Liver (tissue), 9 donors: ENCODE results near the gene HYAL1. TPM values are rescaled to one million over a fixed set of nuclear protein-coding genes. Genes with fewer than 3 reads are reported as not detected.
A peak's percentile ranks its signal among the peaks of the same experiment; 100 is the strongest.

Experiments
- DNase-seq: peaks from one replicate; pipeline ENCODE4 v3.0.0-alpha.2; 2017; ENCODE audit warnings: low spot score
- H3K27ac ChIP-seq, 2 donors: one replicate each; pipeline ENCODE4 v1.7.0; 2013; ENCODE audit warnings: inconsistent platforms in 2 of 2, low read length in 2 of 2, control low read depth in 1 of 2, low read depth in 1 of 2, mild to moderate bottlenecking in 1 of 2
- H3K27me3 ChIP-seq, 4 donors: one replicate each; pipeline versions ENCODE4 v1.6.1 to v1.7.0; 2013; ENCODE audit warnings: low read length in 3 of 4, inconsistent platforms in 1 of 4, mild to moderate bottlenecking in 1 of 4, moderate library complexity in 1 of 4; ENCODE audit not compliant: control insufficient read depth in 4 of 4, insufficient read depth in 4 of 4
- H3K36me3 ChIP-seq, 4 donors: one replicate each; pipeline versions ENCODE4 v1.6.1 to v1.7.0; 2013; ENCODE audit warnings: low read length in 3 of 4, mild to moderate bottlenecking in 3 of 4, low read depth in 1 of 4, moderate library complexity in 1 of 4; ENCODE audit not compliant: control insufficient read depth in 4 of 4, insufficient read depth in 3 of 4
- H3K4me1 ChIP-seq, 4 donors: one replicate each; pipeline versions ENCODE4 v1.6.1 to v1.7.0; 2013; ENCODE audit warnings: low read length in 3 of 4, mild to moderate bottlenecking in 3 of 4, moderate library complexity in 1 of 4; ENCODE audit not compliant: control insufficient read depth in 4 of 4, insufficient read depth in 4 of 4
- H3K4me3 ChIP-seq, 3 donors: one replicate each; pipeline versions ENCODE4 v1.6.1 to v1.7.0; 2013; ENCODE audit warnings: low read length in 3 of 3, control low read depth in 1 of 3, low read depth in 1 of 3, mild to moderate bottlenecking in 1 of 3
- H3K9ac ChIP-seq, 2 donors: one replicate each; pipeline ENCODE4 v1.7.0; 2013; ENCODE audit warnings: low read length in 2 of 2, mild to moderate bottlenecking in 2 of 2, moderate library complexity in 2 of 2, control low read depth in 1 of 2, low read depth in 1 of 2
- H3K9me3 ChIP-seq, 4 donors: one replicate each; pipeline versions ENCODE4 v1.6.1 to v1.7.0; 2013; ENCODE audit warnings: low read length in 3 of 4; ENCODE audit not compliant: control insufficient read depth in 4 of 4
- EGR1 ChIP-seq, 2 donors: IDR thresholded peaks; 2 replicates each; pipeline ENCODE4 v1.6.1; 2016 to 2018; ENCODE audit warnings: antibody characterized with exemption in 2 of 2, low read depth in 2 of 2
- FOXA1 ChIP-seq: IDR thresholded peaks from 2 replicates; pipeline ENCODE4 v1.6.1; 2016; ENCODE audit warnings: antibody characterized with exemption
- FOXA2 ChIP-seq: IDR thresholded peaks from 2 replicates; pipeline ENCODE4 v1.6.1; 2016; ENCODE audit warnings: antibody characterized with exemption
- GABPA ChIP-seq, 2 donors: IDR thresholded peaks in 1 of 2; conservative IDR thresholded peaks in 1 of 2; 2 replicates each; pipeline ENCODE4 v1.6.1; 2016; ENCODE audit warnings: antibody characterized with exemption in 2 of 2, mild to moderate bottlenecking in 1 of 2, moderate library complexity in 1 of 2
- HNF4A ChIP-seq, 2 donors: conservative IDR thresholded peaks; 2 replicates each; pipeline ENCODE4 v1.6.1; 2016; ENCODE audit warnings: antibody characterized with exemption in 2 of 2, mild to moderate bottlenecking in 2 of 2
- HNF4G ChIP-seq: IDR thresholded peaks from 2 replicates; pipeline ENCODE4 v1.6.1; 2016; ENCODE audit warnings: antibody characterized with exemption
- JUND ChIP-seq, 2 donors: IDR thresholded peaks; 2 replicates each; pipeline ENCODE4 v1.6.1; 2016; ENCODE audit warnings: antibody characterized with exemption in 2 of 2
- NR2F2 ChIP-seq: IDR thresholded peaks from 2 replicates; pipeline ENCODE4 v1.6.1; 2016; ENCODE audit warnings: antibody characterized with exemption
- RAD21 ChIP-seq, 2 donors: IDR thresholded peaks; 2 replicates each; pipeline ENCODE4 v1.6.1; 2016; ENCODE audit warnings: antibody characterized with exemption in 2 of 2, mild to moderate bottlenecking in 2 of 2
- RXRA ChIP-seq, 2 donors: IDR thresholded peaks; 2 replicates each; pipeline ENCODE4 v1.6.1; 2017 to 2018; ENCODE audit warnings: antibody characterized with exemption in 2 of 2, mild to moderate bottlenecking in 1 of 2
- SP1 ChIP-seq: IDR thresholded peaks from 2 replicates; pipeline ENCODE4 v1.6.1; 2018; ENCODE audit warnings: antibody characterized with exemption, mild to moderate bottlenecking
- TAF1 ChIP-seq: conservative IDR thresholded peaks from 2 replicates; pipeline ENCODE4 v1.6.1; 2016; ENCODE audit warnings: antibody characterized with exemption, mild to moderate bottlenecking
- YY1 ChIP-seq: IDR thresholded peaks from 2 replicates; pipeline ENCODE4 v1.6.1; 2016; ENCODE audit warnings: antibody characterized with exemption, mild to moderate bottlenecking
- WGBS: extraction: QIAGEN DNeasy Blood & Tissue Kit; methylation state at CpG from one replicate; pipeline ENCODE4 v1.1.7; 2013; 5-methylcytosine and 5-hydroxymethylcytosine counted together
- polyA plus RNA-seq, 2 donors: library from polyadenylated mRNA; stranded (reverse) in 1 of 2; unstranded in 1 of 2; fragments of 200-250 nt in 1 of 2; fragments of >200 nt in 1 of 2; fragmentation: Nextera tagmentation in 1 of 2; extraction: Ambion mirVana in 1 of 2; gene quantifications; one replicate each; pipeline versions ENCODE4 v1.2.1 to v1.2.3, GENCODE V29; 2013 to 2015
- total RNA-seq, 2 donors: library from RNA; depleted of rRNA; stranded (reverse); fragments of >200 nt; gene quantifications; one replicate each; pipeline ENCODE4 v1.2.3, GENCODE V29; 2014
- TF ChIP-seq, protein P1 (sequence below): IDR thresholded peaks from 2 replicates; pipeline ENCODE4 v1.6.1; 2016; ENCODE audit warnings: antibody characterized with exemption
- TF ChIP-seq, protein P2 (sequence below): IDR thresholded peaks from 2 replicates; pipeline ENCODE4 v1.6.1; 2016; ENCODE audit warnings: antibody characterized with exemption, mild to moderate bottlenecking
- TF ChIP-seq, protein P3 (sequence below): IDR thresholded peaks from 2 replicates; pipeline ENCODE4 v1.6.1; 2016; ENCODE audit warnings: antibody characterized with exemption
- TF ChIP-seq, protein P4 (sequence below): IDR thresholded peaks from 2 replicates; pipeline ENCODE4 v1.6.1; 2016; ENCODE audit warnings: antibody characterized with exemption
- TF ChIP-seq, protein P5 (sequence below): fragments of 150-350 bp; IDR thresholded peaks from 2 replicates; pipeline ENCODE4 v1.5.1; 2017; ENCODE audit warnings: improper control_type of control experiment, low read depth, low read length; ENCODE audit not compliant: missing input control
- donor health status: healthy.
- donor health status: healthy.
- donor health status: healthy.
- donor health status: healthy.
- donor health status: healthy.

The HYAL1 gene
- total and polyA plus RNA-seq, 4 donors: 82.3 to 156 (median 121) TPM

DNA sequence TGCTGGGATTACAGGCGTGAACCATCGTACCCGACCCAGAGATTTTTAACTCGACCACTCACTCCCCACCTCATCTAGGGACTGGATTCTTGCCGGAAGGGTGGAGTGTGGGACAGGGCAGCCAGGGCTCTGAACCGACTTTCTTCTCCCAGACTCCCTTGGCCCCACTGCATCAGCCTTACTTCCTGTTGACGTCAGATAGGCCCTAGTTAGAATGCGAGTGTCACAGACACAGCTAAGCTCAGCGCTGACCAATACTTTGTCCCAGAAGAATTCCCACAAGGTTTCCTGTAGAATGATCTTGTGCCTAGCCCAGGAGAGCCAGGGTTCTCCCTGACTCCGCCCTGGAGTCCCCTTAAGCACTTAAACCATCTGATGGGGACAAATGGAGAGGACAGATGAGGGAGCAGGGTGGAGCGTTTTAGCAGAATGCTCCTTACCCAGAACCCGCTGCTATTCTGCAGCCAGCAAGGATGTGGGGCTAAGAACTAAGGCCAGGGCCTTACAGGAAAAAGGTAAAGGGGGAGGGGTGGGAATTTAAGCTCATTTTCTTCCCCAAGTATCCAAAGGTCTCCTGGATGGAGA, 30.5 kb upstream of the HYAL1 start:
- TF ChIP-seq SP1 (peak; percentile 46), FOXA2 (no peak), HNF4A (conservative IDR thresholded peaks at IDR 0.05) (no peak), RAD21 (IDR thresholded peaks at IDR 0.05) (no peak), FOXA1 (no peak), HNF4G (no peak), TAF1 (no peak), JUND (IDR thresholded peaks at IDR 0.05) (peak in 1 of 2 donors; percentile 52), YY1 (no peak), NR2F2 (peak; percentile 65), GABPA (IDR thresholded peaks at IDR 0.05 in 1 of 2, conservative IDR thresholded peaks at IDR 0.05 in 1 of 2) (no peak), RXRA (IDR thresholded peaks at IDR 0.05) (no peak)
- TF ChIP-seq, protein P1, sequence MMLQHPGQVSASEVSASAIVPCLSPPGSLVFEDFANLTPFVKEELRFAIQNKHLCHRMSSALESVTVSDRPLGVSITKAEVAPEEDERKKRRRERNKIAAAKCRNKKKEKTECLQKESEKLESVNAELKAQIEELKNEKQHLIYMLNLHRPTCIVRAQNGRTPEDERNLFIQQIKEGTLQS: no peak
- TF ChIP-seq, protein P2, sequence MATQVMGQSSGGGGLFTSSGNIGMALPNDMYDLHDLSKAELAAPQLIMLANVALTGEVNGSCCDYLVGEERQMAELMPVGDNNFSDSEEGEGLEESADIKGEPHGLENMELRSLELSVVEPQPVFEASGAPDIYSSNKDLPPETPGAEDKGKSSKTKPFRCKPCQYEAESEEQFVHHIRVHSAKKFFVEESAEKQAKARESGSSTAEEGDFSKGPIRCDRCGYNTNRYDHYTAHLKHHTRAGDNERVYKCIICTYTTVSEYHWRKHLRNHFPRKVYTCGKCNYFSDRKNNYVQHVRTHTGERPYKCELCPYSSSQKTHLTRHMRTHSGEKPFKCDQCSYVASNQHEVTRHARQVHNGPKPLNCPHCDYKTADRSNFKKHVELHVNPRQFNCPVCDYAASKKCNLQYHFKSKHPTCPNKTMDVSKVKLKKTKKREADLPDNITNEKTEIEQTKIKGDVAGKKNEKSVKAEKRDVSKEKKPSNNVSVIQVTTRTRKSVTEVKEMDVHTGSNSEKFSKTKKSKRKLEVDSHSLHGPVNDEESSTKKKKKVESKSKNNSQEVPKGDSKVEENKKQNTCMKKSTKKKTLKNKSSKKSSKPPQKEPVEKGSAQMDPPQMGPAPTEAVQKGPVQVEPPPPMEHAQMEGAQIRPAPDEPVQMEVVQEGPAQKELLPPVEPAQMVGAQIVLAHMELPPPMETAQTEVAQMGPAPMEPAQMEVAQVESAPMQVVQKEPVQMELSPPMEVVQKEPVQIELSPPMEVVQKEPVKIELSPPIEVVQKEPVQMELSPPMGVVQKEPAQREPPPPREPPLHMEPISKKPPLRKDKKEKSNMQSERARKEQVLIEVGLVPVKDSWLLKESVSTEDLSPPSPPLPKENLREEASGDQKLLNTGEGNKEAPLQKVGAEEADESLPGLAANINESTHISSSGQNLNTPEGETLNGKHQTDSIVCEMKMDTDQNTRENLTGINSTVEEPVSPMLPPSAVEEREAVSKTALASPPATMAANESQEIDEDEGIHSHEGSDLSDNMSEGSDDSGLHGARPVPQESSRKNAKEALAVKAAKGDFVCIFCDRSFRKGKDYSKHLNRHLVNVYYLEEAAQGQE: no peak
- Histone ChIP-seq H3K9me3 (no peaks in the 10 kb centered on the region), H3K4me1 (peaks cover 6 to 40% (median 22%) of the 10 kb centered on the region in 4 donors), H3K27me3 (no peaks in the 10 kb centered on the region), H3K36me3 (peaks cover 4 to 30% (median 16%) of the 10 kb centered on the region in 4 donors), H3K9ac (peak overlapping the region in 1 of 2 donors; percentile 24), H3K4me3 (no peak overlapping the region), H3K27ac (peak overlapping the region; percentile 40 to 56)
- 77% methylated on average over 12 of the region's 12 CpGs for WGBS
- DNase-seq: no peak

DNA sequence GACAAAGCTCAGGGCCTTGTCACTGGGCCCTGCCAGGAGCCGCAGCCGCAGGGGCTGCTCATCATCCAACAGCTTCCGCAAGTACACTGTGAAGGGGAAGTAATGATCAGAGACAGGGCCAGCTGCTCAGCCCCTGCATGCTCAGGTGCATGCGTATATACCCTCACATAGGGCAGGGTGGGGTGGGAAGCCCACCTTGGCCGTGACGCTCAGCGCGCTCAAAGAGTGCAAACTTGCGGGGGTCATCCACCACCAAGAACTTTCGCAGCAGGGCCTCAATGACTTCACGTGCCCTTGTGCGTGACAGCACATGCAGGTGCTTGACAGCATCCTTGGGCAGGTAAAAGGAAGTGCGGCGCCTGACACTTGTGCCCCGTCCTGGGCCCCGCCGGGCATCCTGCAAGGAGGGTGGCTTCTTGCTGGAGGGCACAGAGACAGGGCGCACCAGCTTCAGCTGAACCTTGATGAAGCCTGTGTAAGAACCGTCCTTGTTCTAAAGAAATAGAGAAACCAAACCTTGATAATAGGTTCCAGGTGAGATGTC, 28.1 kb upstream of the HYAL1 start:
- WGBS: 96% methylated on average over 19 of the region's 19 CpGs

More for the DNA sequence above, 28.1 kb upstream of the HYAL1 start:
- H3K27me3 ChIP-seq: no peaks in the 10 kb centered on the region
- DNase-seq: no peak
- no peak overlapping the region for H3K4me3 ChIP-seq
- peaks cover 9 to 49% (median 31%) of the 10 kb centered on the region in 4 donors for H3K4me1 ChIP-seq
- H3K36me3 ChIP-seq: peaks cover 4 to 30% (median 16%) of the 10 kb centered on the region in 4 donors
- H3K9me3 ChIP-seq: no peaks in the 10 kb centered on the region
- H3K27ac ChIP-seq: no peak overlapping the region
- H3K9ac ChIP-seq: no peak overlapping the region
- no peak for TF ChIP-seq FOXA1
- TF ChIP-seq, protein P2: no peak
- TF ChIP-seq HNF4A (conservative IDR thresholded peaks at IDR 0.05): no peak
- TF ChIP-seq RXRA (IDR thresholded peaks at IDR 0.05): no peak
- TF ChIP-seq RAD21 (IDR thresholded peaks at IDR 0.05): no peak
- TF ChIP-seq TAF1: no peak
- TF ChIP-seq, protein P3, sequence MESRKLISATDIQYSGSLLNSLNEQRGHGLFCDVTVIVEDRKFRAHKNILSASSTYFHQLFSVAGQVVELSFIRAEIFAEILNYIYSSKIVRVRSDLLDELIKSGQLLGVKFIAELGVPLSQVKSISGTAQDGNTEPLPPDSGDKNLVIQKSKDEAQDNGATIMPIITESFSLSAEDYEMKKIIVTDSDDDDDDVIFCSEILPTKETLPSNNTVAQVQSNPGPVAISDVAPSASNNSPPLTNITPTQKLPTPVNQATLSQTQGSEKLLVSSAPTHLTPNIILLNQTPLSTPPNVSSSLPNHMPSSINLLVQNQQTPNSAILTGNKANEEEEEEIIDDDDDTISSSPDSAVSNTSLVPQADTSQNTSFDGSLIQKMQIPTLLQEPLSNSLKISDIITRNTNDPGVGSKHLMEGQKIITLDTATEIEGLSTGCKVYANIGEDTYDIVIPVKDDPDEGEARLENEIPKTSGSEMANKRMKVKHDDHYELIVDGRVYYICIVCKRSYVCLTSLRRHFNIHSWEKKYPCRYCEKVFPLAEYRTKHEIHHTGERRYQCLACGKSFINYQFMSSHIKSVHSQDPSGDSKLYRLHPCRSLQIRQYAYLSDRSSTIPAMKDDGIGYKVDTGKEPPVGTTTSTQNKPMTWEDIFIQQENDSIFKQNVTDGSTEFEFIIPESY: no peak
- TF ChIP-seq JUND (IDR thresholded peaks at IDR 0.05): no peak
- TF ChIP-seq, protein P4, sequence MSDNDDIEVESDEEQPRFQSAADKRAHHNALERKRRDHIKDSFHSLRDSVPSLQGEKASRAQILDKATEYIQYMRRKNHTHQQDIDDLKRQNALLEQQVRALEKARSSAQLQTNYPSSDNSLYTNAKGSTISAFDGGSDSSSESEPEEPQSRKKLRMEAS: no peak
- no peak for TF ChIP-seq FOXA2
- TF ChIP-seq EGR1 (IDR thresholded peaks at IDR 0.05; ENCODE audit: low read depth in 2 of 2): no peak
- TF ChIP-seq GABPA (IDR thresholded peaks at IDR 0.05 in 1 of 2, conservative IDR thresholded peaks at IDR 0.05 in 1 of 2): no peak
- TF ChIP-seq YY1: no peak
- TF ChIP-seq SP1: no peak
- TF ChIP-seq, protein P1: no peak
- TF ChIP-seq NR2F2: no peak
- TF ChIP-seq HNF4G: no peak
- TF ChIP-seq, protein P5, sequence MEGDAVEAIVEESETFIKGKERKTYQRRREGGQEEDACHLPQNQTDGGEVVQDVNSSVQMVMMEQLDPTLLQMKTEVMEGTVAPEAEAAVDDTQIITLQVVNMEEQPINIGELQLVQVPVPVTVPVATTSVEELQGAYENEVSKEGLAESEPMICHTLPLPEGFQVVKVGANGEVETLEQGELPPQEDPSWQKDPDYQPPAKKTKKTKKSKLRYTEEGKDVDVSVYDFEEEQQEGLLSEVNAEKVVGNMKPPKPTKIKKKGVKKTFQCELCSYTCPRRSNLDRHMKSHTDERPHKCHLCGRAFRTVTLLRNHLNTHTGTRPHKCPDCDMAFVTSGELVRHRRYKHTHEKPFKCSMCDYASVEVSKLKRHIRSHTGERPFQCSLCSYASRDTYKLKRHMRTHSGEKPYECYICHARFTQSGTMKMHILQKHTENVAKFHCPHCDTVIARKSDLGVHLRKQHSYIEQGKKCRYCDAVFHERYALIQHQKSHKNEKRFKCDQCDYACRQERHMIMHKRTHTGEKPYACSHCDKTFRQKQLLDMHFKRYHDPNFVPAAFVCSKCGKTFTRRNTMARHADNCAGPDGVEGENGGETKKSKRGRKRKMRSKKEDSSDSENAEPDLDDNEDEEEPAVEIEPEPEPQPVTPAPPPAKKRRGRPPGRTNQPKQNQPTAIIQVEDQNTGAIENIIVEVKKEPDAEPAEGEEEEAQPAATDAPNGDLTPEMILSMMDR: no peak
